ENCODE measurements around the gene CLSTN2.

CLSTN2 gene

GRCh38 chr3:140386357-140387100, 451.5 kb downstream of the CLSTN2 start (continued):
- TF ChIP-seq BCL11B (tag by site-specific recombination; IDR thresholded peaks at IDR 0.05; ENCODE audit: low read depth) (no peak), ZNF843 (tag by site-specific recombination; IDR thresholded peaks at IDR 0.05) (no peak), ZNF704 (tag by site-specific recombination; IDR thresholded peaks at IDR 0.05) (no peak), FEZF1 (tag by site-specific recombination; IDR thresholded peaks at IDR 0.05) (no peak), ZNF426 (tag by site-specific recombination; IDR thresholded peaks at IDR 0.05) (no peak)

GRCh38 chr3:140387244-140387643, 452.3 kb downstream of the CLSTN2 start:
- POLR2A ChIA-PET = no interaction called here

More at GRCh38 chr3:140387244-140387643, 452.3 kb downstream of the CLSTN2 start:
- Histone ChIP-seq H3K4me1 (ENCODE audit: control insufficient read depth, insufficient read depth, low read length) (no peaks in the 10 kb centered on the region), H3K27ac (ENCODE audit: extremely low read depth, low read depth, low read length) (no peak overlapping the region), H3K4me3 (ENCODE audit: low read depth, low read length) (no peak overlapping the region), H3K36me3 (ENCODE audit: control insufficient read depth in 2 of 2, insufficient read depth in 1 of 2, low read length in 2 of 2) (no peaks in the 10 kb centered on the region), H3K9me3 (ENCODE audit: control insufficient read depth, insufficient read depth, low read depth, low read length) (no peaks in the 10 kb centered on the region)
- TF ChIP-seq ZNF211 (tag by site-specific recombination; IDR thresholded peaks at IDR 0.05; ENCODE audit: low read depth) (no peak), ZNF600 (tag by site-specific recombination; IDR thresholded peaks at IDR 0.05) (no peak), ZNF449 (tag by site-specific recombination; IDR thresholded peaks at IDR 0.05) (no peak), ZNF2 (tag by site-specific recombination; IDR thresholded peaks at IDR 0.05) (no peak), ZNF37A (tag by site-specific recombination; IDR thresholded peaks at IDR 0.05) (no peak), GLIS2 (tag by site-specific recombination; IDR thresholded peaks at IDR 0.05) (no peak), ZNF157 (tag by site-specific recombination; IDR thresholded peaks at IDR 0.05) (no peak), KLF10 (tag by site-specific recombination; IDR thresholded peaks at IDR 0.05) (no peak), ZNF785 (tag by site-specific recombination; IDR thresholded peaks at IDR 0.05) (no peak), ZBTB48 (tag by site-specific recombination; IDR thresholded peaks at IDR 0.05) (no peak), ZNF658 (tag by site-specific recombination; IDR thresholded peaks at IDR 0.05) (no peak), ZFP69B (tag by site-specific recombination; IDR thresholded peaks at IDR 0.05) (no peak), ZNF366 (tag by site-specific recombination; conservative IDR thresholded peaks at IDR 0.05) (no peak), HIC1 (tag by site-specific recombination; IDR thresholded peaks at IDR 0.05) (no peak), ZNF561 (tag by site-specific recombination; IDR thresholded peaks at IDR 0.05; ENCODE audit: borderline replicate concordance) (no peak), ATF2 (tag by site-specific recombination; IDR thresholded peaks at IDR 0.05; ENCODE audit: low read depth) (no peak), GLI2 (tag by site-specific recombination; IDR thresholded peaks at IDR 0.05; ENCODE audit: borderline replicate concordance, low read depth) (no peak), GLIS1 (tag by site-specific recombination; IDR thresholded peaks at IDR 0.05) (no peak), ZNF133 (tag by site-specific recombination; IDR thresholded peaks at IDR 0.05) (no peak)
- CTCF ChIA-PET = interaction anchor here (0.6 kb wide), 1 partner anchor 338 kb away, joined by 5 read pairs; no protein-coding TSS in a partner anchor

All from HEK293 (cell line).